CD4-positive, alpha-beta T cell treated with Interleukin-21 for 1 hour (primary cell): ENCODE measurements around the gene C11orf24.
A peak's percentile ranks its signal among the peaks of the same experiment; 100 is the strongest.
"Not testable (repeated sequence)": the region's sequence is repeated elsewhere in the genome, so short reads cannot be mapped to it uniquely, and the experiment has no call there.

Experiments
- DNase-seq: peaks from one replicate; pipeline ENCODE4 v3.0.0-alpha.2; 2020

C11orf24 gene

DNA sequence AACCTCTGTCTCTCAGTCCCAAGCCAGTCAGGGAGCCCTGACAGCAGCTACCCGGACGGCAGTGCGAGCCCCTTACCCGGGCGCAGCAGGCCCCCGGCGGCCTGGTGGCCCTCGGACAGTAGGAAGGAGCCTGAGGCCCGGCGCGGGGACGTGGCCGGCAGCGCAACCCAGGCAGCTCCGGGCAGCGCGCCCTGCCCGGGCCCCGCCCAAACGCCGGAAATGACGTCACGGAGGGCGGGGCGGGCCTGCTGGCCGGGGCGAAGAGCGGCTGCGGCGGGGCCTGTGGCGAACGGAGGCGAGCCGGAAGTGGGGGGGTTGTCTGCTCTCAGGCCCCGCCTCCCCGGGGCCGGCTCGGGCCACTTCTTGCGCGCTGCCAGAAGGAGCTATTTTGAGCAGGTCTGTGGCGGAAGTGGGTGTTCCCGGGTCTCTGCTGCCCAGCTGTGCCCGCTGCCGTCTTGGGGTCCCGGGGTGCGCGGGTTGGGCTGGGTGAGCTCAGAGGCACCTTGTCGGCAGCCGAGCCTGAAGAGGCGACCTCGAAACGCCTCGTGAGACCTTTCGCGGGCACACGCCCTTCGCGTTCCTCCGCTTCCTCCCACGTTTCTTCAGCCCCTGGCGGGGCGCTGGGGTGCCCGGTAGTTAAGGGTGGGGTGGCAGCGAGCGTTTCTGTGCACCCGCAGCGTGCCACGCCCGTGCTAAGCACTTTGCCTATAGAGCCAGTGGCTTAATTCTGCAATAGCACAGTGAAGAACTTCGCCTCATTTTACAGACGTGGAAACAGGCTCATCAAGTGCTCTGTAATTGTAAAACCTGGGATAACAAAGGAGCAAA, at the start of gene C11orf24:
C11orf24 (minus strand) TSS at position 193 of the 828 bp plus-strand sequence. CDS start 8,206 bp downstream, outside the sequence.
- peak; percentile 94 for DNase-seq

DNA sequence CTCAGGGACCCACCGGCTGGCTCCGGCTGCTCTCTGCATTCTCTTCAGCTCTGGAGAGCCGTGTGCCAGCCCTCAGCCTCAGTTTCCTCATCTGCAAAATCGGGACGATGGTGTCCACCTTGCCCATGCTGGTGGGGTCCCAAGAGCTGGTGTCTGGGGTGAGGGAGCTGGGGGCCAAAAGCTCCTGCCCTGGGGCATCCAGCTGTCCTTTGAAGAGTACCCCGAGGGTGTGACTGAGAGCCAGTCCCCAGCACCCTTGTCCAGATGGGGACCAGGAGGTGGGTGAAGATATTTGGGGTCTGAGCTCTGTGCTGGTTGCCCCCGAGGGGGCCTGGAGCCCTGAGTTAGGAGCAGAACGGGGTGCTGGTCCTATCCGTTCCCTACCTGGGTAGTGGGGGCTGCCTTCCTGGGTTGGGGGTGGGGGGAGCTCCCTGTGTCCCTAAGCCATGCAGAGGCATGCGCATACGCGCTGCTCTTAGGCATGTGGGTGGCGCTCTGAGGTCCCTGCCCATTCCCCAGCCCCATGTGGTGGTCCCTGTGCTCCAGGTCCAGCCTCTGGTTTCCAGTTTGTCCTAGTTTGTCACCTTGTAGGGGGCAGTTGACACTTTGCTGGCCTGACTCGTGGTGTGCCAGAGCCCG, 45.5 kb upstream of the C11orf24 start:
- no peak for DNase-seq

GRCh38 chr11:68315171-68315920, 43.6 kb upstream of the C11orf24 start:
- no peak for DNase-seq

- no peak for DNase-seq
Measured at GRCh38 chr11:68314203-68315170, 42.7 kb upstream of the C11orf24 start.

DNA sequence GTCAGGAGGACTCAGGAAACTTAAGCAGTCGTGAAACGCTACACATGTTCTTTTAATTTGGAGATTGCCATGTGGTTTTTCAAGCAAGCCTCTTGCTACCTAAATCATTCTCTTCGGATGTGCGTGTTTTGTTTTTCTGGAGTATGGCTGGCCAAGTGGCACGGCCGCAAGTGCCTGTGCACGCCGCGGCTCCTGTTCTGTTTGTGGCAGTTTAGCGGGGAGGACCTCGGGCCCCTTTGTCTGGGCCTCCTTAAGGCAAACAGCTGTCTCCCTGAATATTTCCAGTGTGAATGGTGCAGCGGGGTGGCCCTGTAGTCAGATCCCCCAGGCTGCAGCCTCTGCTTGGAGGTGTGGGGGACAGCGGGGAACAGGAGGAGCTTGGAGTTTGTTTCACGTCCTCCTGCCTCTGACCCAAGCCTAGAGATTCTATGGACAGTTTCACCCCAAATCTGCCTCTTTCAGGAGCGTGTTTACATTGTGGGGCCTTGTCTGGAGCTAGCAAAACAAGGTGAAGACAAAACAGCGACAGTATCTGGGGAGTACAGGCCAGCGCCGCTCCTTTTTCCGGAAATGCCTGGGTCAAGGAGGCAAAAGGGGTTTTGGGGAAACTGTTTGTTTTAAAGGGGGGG, 41.9 kb upstream of the C11orf24 start:
- DNase-seq: no peak

DNA sequence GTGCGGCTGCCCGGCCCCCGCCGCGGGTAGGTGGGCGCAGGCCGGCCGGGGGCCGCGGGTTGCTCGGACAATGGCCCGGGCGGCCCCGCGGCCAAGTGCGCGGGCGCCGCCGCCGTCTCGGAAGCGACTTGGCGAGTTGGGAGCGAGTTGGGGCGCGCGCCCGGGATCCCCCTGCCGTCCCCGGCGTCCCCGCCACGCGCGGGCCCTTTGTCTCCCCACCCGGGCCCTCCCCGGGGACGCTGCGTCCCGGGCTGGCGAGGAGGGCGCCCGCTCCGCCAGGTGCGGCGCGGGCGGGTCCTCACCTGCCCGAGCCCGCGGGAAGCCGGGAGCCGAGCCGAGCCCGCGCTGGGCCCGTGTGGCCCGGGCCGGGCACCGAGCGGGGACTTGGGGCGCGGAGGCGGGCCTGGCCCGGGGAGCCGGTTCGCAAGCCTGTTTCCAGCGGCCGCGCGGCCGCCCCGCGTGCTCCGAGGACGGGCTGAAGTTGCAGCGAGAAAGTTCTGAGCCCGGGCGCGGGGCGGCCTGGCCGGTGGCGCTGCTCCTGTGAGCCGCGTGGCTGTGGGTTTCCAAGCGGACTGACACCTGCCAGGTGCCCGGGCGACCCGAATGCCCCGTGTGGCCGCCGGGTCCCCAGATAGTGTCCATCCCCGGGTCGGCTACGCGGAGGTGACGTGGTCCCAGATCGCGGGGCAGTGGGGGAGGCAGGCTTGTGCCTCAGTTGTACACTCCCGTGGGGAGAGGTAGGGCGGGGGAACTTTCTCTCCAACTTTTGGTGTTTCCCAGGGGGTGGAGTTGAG, 41.2 kb upstream of the C11orf24 start:
- DNase-seq: peak; percentile 5

DNA sequence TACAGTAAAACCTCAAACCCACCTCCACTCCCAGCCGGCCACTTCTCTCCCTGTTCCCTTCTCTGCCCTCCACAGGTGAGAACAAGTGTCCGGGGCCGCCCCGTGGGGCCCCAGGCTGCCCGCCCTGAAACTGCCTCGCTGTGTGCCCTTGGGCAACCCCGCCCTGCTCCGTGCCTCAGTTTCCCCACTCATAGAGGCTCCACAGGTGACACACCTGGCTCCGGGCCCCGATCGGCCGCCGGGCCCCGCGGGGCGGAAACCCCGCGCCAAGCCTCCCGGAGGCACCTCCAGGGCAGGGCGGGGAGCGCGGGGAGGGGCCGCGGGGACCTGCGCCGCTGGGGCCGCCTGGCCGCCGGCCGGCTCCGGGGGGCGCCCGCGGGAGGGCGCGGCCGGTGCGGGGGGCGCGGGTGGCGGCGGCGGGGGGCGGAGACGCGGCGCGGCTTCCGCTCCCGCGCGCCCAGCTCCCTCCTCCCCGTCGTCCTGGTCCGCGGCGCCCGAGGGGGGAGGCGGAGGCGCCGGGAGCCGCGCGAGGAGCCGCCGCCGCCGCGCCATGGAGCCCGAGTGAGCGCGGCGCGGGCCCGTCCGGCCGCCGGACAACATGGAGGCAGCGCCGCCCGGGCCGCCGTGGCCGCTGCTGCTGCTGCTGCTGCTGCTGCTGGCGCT, 40.5 kb upstream of the C11orf24 start, which contains the start of gene LRP5:
LRP5 (plus strand) TSS at position 475 of the 663 bp plus-strand sequence; CDS start at position 599, 124 bp downstream.
- peak; percentile 11 for DNase-seq

DNA sequence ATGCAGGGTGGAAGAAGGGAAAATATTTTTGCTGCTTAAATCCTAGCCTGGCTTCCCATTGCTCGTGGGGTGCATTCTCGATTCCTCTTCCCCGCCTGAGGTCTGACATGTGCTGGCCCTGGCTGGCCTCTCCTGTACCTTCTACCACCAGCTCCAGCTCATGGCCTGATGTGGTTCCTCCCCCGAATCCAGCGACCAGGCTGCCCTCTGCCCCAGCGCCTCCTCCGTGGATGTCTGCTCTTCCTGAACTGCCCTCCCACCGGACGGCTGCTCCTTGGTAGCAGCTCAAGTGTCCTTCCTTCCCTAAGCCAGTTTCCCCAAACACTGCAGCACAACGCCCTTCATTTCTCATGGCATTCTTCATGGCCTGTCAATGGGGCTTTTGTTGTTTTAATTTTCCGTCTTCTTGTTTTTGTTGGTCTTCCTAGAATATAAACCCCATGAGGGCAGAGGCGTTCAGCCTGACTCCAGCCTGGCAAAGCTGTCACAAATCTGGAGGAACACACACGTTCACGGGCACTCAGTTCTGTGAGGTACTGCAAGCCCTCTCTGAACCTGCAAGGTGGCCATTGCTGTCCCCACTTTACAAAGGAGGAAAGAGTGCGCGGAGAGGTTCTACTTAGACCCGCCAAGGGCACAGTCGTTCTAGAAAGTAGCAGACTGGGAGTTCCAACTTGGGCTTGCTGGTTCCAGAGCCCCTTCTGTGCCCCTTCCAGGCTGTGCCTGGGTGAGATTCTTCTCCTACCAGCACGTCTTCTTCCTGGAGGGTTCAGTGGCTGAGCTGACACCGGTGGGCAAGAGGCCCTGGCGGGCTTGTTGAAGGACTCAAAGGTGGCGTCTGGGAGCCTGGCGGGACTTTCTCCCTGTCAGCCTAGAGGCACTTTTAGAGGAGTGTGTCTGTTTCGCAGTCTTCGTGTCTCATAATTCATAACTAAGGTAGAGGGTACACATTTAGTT, 39.7 kb upstream of the C11orf24 start:
- no peak for DNase-seq

GRCh38 chr11:68309621-68310185, 37.9 kb upstream of the C11orf24 start:
- no peak for DNase-seq

DNA sequence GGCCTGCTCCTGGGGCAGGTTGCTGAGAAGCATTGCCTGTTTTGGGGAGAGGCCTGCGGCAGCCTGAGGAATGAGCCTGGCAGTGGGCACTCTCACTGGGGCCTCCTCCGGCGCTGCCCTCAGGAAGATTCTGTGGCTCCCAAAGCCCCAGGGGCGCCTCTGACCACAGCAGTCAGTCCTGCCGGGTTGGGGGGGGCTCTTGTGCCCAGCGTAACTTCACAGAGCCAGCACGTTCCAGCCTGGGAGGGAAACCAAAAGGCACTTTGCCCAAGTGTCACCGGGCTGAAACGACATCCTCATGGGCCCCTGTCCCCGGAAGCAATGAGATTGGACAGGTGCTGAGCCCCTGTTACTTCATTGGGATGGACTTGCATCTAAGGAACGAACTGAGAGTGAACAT, 36.3 kb upstream of the C11orf24 start:
- DNase-seq: no peak

DNA sequence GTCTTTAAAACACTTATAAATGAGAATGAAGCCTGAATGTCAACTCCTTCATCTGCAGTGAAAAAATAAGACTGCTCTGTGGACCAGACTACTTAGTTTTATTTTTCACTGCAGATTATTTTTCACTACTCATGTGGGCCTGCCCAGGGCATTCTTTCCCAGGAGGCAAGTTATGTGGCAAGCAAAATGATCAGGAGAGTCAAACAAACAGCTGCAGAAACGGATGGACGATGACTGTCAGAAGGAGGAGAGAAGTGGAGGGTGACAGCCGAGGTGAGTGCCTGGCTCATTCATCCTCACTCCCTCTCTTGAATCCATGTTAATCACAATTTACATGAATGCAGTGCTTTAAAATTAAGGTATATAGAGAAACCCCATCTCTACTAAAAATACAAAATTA, 34.9 kb upstream of the C11orf24 start:
- no peak for DNase-seq

DNA sequence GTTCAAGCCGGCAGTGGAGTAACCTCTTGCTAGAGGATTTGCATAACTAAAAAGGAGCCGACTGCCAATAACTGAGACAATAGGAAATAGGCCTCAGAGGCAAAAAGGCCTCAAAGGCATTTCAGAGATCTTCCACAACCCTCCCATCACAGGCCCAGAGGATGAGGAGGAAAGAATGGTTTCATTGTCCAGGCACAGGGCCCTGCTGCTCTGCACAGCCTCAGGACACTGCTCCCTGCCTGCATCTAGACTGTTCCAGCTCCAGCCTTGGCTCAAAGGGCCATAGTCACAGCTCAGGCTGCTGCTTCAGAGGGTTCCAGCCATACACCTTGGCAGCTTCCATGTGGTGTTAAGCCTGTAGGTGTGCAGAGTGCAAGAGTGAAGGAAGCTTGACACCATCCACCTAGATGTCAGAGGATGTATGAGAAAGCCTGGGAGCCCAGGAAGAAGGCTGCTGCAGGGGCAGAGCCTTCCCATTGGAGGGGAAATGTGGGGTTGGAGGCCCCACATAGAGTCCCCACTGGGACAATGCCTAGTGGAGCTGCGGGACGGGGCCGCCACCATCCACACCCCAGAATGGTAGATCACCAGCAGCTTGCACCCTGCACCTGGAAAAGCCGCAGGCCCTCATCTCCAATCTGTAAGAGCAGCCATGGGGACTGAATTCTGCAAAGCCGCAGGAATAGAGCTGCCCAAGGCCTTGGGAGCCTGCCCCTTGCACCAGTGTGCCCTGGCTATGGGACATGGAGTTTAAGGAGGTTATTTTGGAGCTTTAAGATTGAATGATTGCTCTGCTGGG, 32.4 kb upstream of the C11orf24 start:
- DNase-seq: no peak

- no peak for DNase-seq
Measured at GRCh38 chr11:68303083-68303482, 31.3 kb upstream of the C11orf24 start.

GRCh38 chr11:68302670-68303069, 30.9 kb upstream of the C11orf24 start:
- no peak for DNase-seq

DNA sequence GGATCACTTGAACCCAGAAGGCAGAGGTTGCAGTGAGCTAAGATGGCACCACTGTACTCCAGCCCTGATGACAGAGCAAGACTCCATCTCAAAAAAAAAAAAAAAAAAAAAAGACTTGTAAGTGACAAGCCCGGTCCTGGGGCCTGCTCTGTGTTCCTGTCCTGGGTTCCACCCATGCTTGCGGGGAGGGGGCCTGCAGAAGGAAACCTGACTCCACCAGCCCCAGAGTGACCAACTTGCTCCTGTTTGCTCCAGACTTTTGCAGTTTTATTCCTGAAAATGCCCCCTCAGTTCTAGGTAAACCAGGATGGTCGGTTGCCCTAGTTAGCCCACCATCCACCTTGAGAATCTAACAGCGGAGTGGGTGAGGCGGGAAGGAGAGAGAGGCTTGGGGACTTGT, 30.5 kb upstream of the C11orf24 start:
- no peak for DNase-seq

- DNase-seq: no peak
Measured at GRCh38 chr11:68300076-68300830, 28.5 kb upstream of the C11orf24 start.

GRCh38 chr11:68299517-68299879, 27.7 kb upstream of the C11orf24 start:
- not testable (repeated sequence) for DNase-seq
